ENCODE data around the gene MRPL53. TPM values are rescaled to one million over a fixed set of nuclear protein-coding genes. Genes with fewer than 3 reads are reported as not detected.

The MRPL53 gene
- total RNA-seq, 1 experiment from 2014 or later: 98.1 TPM

DNA sequence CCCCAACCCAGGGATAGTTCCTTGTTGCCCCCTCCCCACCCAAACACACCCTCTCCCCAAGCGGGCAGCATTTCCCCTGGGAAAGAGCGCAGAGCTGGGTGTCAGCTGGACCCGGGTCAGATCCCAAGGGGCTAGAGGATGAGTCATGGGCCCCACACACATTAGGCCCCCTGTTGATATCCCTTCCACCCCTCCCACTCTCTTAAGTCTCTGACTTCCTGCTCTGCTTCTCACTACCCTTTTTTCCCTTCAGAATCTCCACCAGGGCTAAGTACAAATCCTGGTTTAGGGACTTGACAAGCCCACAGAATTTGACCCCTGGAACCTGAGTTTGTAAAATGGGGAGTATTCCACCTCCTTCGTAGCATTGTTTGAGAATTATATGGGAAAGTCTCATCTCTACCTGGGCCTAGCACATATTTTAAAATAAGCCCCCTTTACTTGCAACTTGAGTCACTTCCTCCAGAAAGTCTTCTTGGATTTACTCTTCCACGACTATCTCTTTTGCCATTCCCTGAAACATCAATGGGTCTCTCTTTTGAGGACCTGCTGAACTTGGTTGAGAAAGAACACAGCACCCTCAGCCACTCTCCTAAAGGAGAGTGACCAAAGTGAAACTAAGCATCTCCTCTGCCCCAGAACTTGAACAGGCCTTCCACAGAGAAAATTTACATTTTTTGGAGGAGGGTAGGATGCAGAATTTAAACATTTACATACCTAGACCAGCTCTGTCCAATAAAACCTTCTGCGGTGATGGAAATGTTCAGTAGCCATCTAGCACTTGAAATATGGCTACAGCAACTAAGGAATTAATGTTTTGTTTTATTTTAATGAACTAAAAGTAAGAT is 35.4 kb downstream of the MRPL53 start:
- intact Hi-C loops (cut with micrococcal nuclease; ENCODE audit: unreplicated experiment): no loop called here
- ATAC-seq (no peak), DNase-seq (ENCODE audit: low read depth, low spot score) (no peak)
- ChIA-PET CTCF (no interaction called here), POLR2A (no interaction called here)
- Histone ChIP-seq H3K9me3 (ENCODE audit: control insufficient read depth, insufficient read depth, low read depth, low read length) (no peaks in the 10 kb centered on the region), H3K27ac (ENCODE audit: low read length) (no peak overlapping the region), H3K36me3 (ENCODE audit: control insufficient read depth, insufficient read depth, low read length) (no peaks in the 10 kb centered on the region), H3K27me3 (ENCODE audit: control insufficient read depth, insufficient read depth, low read length) (no peaks in the 10 kb centered on the region), H3K4me1 (ENCODE audit: control insufficient read depth, insufficient read depth, low read length) (peaks cover 6% of the 10 kb centered on the region), H3K4me3 (ENCODE audit: low read depth in 2 of 2, low read length in 2 of 2) (no peak overlapping the region)
- no TSS peak for BruUV-seq (replicated peaks)
- TF ChIP-seq TCF7L2 (IDR thresholded peaks at IDR 0.05; ENCODE audit: low read depth, low read length) (no peak), REST (IDR thresholded peaks at IDR 0.05; ENCODE audit: insufficient read depth in 1 of 2, low read depth in 2 of 2, low read length in 1 of 2) (no peak), SIN3A (IDR thresholded peaks at IDR 0.05; ENCODE audit: borderline replicate concordance, insufficient read depth, low read depth, low read length) (no peak), POLR2AphosphoS5 (IDR thresholded peaks at IDR 0.05; ENCODE audit: low read depth, low read length) (no peak), CTCF (IDR thresholded peaks at IDR 0.05) (no peak)
- in situ Hi-C loops (cut with HindIII; ENCODE audit: low pct_unique_long_range_greater_than_20kb, low sequenced_read_pairs): no loop called here

DNA sequence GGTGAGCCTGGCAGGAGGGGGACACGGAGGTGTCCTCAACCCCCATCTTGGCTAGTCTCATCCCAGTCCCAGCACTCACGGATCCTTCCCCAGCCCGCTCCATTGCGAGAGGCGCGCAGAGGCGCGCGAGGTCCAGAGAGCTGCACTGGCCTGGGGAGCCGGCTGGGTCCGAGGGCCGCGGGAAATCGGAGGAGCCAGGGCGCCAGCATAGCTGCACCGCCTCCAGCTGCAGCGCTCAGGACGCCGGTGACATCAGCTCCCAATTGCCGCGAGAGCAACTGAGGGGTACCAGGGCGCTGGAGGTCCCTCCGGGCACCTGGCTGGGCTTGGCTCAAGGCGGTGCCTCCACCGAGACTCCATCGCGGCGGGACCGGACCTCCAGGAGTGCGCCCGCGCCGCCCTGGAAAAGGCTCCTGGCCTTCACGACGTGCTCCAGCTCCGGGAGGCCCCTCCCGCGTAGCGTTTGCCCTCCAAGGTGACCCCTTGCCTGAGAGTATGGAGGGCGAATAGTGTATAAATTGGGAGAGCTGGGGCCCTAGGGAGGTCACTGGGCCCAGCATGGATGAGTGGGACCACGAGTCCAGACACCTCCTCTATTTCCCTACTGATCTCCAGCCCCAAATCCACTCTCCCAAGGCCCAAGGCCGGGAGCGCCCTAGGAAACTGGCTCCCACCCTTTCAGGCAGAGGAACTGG is 36.2 kb downstream of the MRPL53 start:
- DNase-seq (ENCODE audit: low read depth, low spot score) (no peak), ATAC-seq (no peak)
- Histone ChIP-seq H3K27me3 (ENCODE audit: control insufficient read depth, insufficient read depth, low read length) (no peaks in the 10 kb centered on the region), H3K9me3 (ENCODE audit: control insufficient read depth, insufficient read depth, low read depth, low read length) (no peaks in the 10 kb centered on the region), H3K4me3 (ENCODE audit: low read depth in 2 of 2, low read length in 2 of 2) (no peak overlapping the region), H3K4me1 (ENCODE audit: control insufficient read depth, insufficient read depth, low read length) (peaks cover 6% of the 10 kb centered on the region), H3K36me3 (ENCODE audit: control insufficient read depth, insufficient read depth, low read length) (peaks cover 3% of the 10 kb centered on the region; the same call in 1 of the 2 replicates), H3K27ac (ENCODE audit: low read length) (no peak overlapping the region)
- intact Hi-C loops (cut with micrococcal nuclease; ENCODE audit: unreplicated experiment) (no loop called here), in situ Hi-C loops (cut with HindIII; ENCODE audit: low pct_unique_long_range_greater_than_20kb, low sequenced_read_pairs) (no loop called here)
- ChIA-PET POLR2A (no interaction called here), CTCF (no interaction called here)
- BruUV-seq (replicated peaks): no TSS peak
- no peak for TF ChIP-seq POLR2AphosphoS5 (IDR thresholded peaks at IDR 0.05; ENCODE audit: low read depth, low read length)
- no peak for TF ChIP-seq TCF7L2 (IDR thresholded peaks at IDR 0.05; ENCODE audit: low read depth, low read length)
- TF ChIP-seq SIN3A (IDR thresholded peaks at IDR 0.05; ENCODE audit: borderline replicate concordance, insufficient read depth, low read depth, low read length): no peak
- TF ChIP-seq CTCF (IDR thresholded peaks at IDR 0.05): no peak
- no peak for TF ChIP-seq REST (IDR thresholded peaks at IDR 0.05; ENCODE audit: insufficient read depth in 1 of 2, low read depth in 2 of 2, low read length in 1 of 2)

Data from Panc1 (cell line).